PC-9 (cell line): ENCODE results near the gene SIX1.

Experiments
- CTCF ChIP-seq: fragments of 200-600 bp; sonication (generic); conservative IDR thresholded peaks from 2 replicates; pipeline ENCODE4 v1.6.1; 2017; ENCODE audit warnings: mixed run types, antibody characterized with exemption, mild to moderate bottlenecking, moderate library complexity
- EZH2 ChIP-seq: fragments of 200-600 bp; sonication (generic); IDR thresholded peaks from 2 replicates; pipeline ENCODE4 v1.8.0; 2017; ENCODE audit warnings: antibody characterized with exemption, low read depth

GRCh38 chr14:60656686-60657455 lies 7.6 kb upstream of the SIX1 start:
- TF ChIP-seq CTCF (peak; percentile 64), EZH2 (no peak)
